Thoracic aorta (tissue), 2 donors: ENCODE measurements around the gene DTYMK. TPM values are rescaled to one million over a fixed set of nuclear protein-coding genes. Genes with fewer than 3 reads are reported as not detected.

ENCODE experiments used
- ATAC-seq: fragments of 150-250 bp; one replicate; pipeline ENCODE4 v1.8.0; 2017; ENCODE audit warnings: low read depth; ENCODE audit not compliant: insufficient number of reproducible peaks, low FRiP score
- DNase-seq: peaks from one replicate; pipeline ENCODE4 v3.0.0-alpha.2; 2020; ENCODE audit warnings: low spot score
- H3K27ac ChIP-seq, 2 donors: fragments of 200-600 bp; sonication (generic); 1 replicate in 1 of 2; 2 replicates in 1 of 2; pipeline ENCODE4 v1.5.1; 2016; ENCODE audit warnings: mild to moderate bottlenecking in 2 of 2, moderate library complexity in 2 of 2
- H3K27me3 ChIP-seq: fragments of 200-600 bp; sonication (generic); replicated peaks from 2 replicates; pipeline ENCODE4 v1.6.0; 2016; ENCODE audit warnings: mild to moderate bottlenecking; ENCODE audit not compliant: insufficient read depth
- H3K36me3 ChIP-seq: fragments of 200-600 bp; sonication (generic); one replicate; pipeline ENCODE4 v1.5.1; 2016
- H3K4me1 ChIP-seq, 2 donors: fragments of 200-600 bp; sonication (generic); 1 replicate in 1 of 2; 2 replicates in 1 of 2; pipeline versions ENCODE4 v1.5.1 to v1.6.0; 2016; ENCODE audit warnings: low read depth in 2 of 2, mild to moderate bottlenecking in 1 of 2; ENCODE audit not compliant: control insufficient read depth in 1 of 2
- H3K4me3 ChIP-seq: fragments of 200-600 bp; sonication (generic); 2 replicates; pipeline ENCODE4 v1.5.1; 2016; ENCODE audit warnings: mild to moderate bottlenecking
- H3K9me3 ChIP-seq: fragments of 200-600 bp; sonication (generic); 2 replicates; pipeline ENCODE4 v1.5.1; 2016
- total RNA-seq, 2 donors: library from RNA; depleted of rRNA; stranded (reverse); fragments of >200 nt; gene quantifications; one replicate each; pipeline versions ENCODE4 v1.1.0 to v1.2.3, GENCODE V29; 2016
- TF ChIP-seq, protein P1 (sequence below): fragments of 200-600 bp; sonication (generic); IDR thresholded peaks from one replicate; pipeline ENCODE4 v1.5.1; 2019; ENCODE audit warnings: antibody characterized with exemption

DTYMK gene
- total RNA-seq, 2 donors from 2014 or later: 6.2 to 6.4 TPM

DNA sequence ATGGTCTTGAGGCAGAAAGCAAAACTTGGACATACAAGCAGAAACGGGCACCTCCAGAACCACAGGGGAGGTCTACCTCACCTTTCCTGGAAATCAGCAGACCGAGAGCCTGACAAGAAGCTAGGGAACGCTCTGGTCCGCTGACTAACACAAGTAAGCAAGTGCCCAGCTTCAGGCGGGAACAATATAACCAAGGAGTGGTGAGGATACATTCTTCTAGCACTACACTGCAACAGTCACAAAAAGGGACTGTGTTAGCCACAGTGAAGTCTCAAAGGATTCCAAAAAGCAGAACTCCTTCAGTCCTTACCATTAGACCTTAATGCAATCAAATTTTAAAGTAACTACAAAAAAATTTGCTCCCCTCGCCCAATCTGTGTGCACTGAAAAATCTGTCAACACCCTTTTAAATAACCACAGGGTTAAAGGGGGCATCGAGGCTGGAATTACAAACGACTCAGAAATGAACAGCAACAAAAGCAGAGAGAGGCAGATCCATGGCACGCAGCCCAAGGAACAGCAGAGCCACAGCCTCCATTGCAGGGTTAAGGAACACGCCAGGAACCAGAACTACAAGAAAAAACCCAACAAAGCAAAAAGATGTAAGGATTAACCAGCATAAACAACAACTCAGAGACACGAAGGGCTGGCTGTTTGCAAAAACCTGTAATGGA lies 56.7 kb downstream of the DTYMK start:
- Histone ChIP-seq H3K27ac (no peak overlapping the region), H3K4me3 (no peak overlapping the region), H3K36me3 (peaks cover 17% of the 10 kb centered on the region), H3K9me3 (no peaks in the 10 kb centered on the region), H3K27me3 (no peaks in the 10 kb centered on the region), H3K4me1 (peaks cover 0 to 6% of the 10 kb centered on the region in 2 donors)
- DNase-seq: no peak
- TF ChIP-seq, protein P1, sequence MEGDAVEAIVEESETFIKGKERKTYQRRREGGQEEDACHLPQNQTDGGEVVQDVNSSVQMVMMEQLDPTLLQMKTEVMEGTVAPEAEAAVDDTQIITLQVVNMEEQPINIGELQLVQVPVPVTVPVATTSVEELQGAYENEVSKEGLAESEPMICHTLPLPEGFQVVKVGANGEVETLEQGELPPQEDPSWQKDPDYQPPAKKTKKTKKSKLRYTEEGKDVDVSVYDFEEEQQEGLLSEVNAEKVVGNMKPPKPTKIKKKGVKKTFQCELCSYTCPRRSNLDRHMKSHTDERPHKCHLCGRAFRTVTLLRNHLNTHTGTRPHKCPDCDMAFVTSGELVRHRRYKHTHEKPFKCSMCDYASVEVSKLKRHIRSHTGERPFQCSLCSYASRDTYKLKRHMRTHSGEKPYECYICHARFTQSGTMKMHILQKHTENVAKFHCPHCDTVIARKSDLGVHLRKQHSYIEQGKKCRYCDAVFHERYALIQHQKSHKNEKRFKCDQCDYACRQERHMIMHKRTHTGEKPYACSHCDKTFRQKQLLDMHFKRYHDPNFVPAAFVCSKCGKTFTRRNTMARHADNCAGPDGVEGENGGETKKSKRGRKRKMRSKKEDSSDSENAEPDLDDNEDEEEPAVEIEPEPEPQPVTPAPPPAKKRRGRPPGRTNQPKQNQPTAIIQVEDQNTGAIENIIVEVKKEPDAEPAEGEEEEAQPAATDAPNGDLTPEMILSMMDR: no peak
- ATAC-seq: no peak

DNA sequence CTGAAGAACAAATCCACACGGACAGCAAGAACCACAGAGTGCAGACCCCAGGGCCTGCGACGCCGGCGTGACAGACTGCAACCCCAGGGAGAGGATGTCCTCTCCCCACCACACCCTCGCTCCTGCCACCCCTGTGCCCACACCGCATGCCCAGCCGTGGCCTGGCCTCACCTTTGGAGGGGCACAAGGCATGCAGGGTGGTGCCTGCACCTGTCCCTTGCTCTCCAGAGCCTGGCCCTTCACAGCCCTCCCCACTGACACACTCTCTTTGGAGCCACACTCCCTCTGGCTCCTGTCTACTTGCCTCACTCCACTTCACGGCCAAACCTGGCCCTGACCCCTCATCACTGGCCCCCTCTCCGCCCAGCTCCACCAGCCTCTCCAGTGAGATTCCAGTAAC lies 58.9 kb downstream of the DTYMK start:
- Histone ChIP-seq H3K27ac (no peak overlapping the region), H3K36me3 (peaks cover 7% of the 10 kb centered on the region), H3K4me1 (no peaks in the 10 kb centered on the region), H3K4me3 (no peak overlapping the region), H3K27me3 (no peaks in the 10 kb centered on the region), H3K9me3 (no peaks in the 10 kb centered on the region)
- ATAC-seq (no peak), DNase-seq (no peak)
- TF ChIP-seq, protein P1: no peak

Other genes starting within 250 kb of the DTYMK start
- gene STK25, start 178.2 kb downstream of the DTYMK start, total RNA-seq: 100 to 1,000 TPM; 180 to 279 TPM
- 10 to 100 TPM; 10.7 to 27.5 TPM for gene BOK, start 128.1 kb downstream of the DTYMK start, total RNA-seq
- 10 to 100 TPM; 27.2 to 31.1 TPM for gene THAP4, start 49.7 kb downstream of the DTYMK start, total RNA-seq
- 10 to 100 TPM; 52.0 to 86.1 TPM for gene ATG4B, start 49.1 kb downstream of the DTYMK start, total RNA-seq
- gene ING5, start 15.2 kb upstream of the DTYMK start, total RNA-seq: 10 to 100 TPM; 27.3 to 64.8 TPM
- 10 to 100 TPM; 11.1 to 38.0 TPM for gene D2HGDH, start 47.8 kb upstream of the DTYMK start, total RNA-seq
- gene GAL3ST2, start 90.0 kb upstream of the DTYMK start, total RNA-seq: 1 to 10 TPM in 1 of 2 donors, under 1 TPM in 1; 0.49 to 2.2 TPM
- gene NEU4, start 122.4 kb upstream of the DTYMK start, total RNA-seq: 10 to 100 TPM in 1 of 2 donors, 1 to 10 TPM in 1; 5.4 to 22.0 TPM
- under 1 TPM; 0.68 to 0.92 TPM for gene PDCD1, start 172.1 kb upstream of the DTYMK start, total RNA-seq
- under 1 TPM in 1 of 2 donors, not detected in 1; 0.63 TPM for gene RTP5, start 182.9 kb upstream of the DTYMK start, total RNA-seq